A549 (cell line): ENCODE data around the gene CDHR4.

Experiments used
- CTCF ChIP-seq: fragments of >200 bp; sonication (Bioruptor Twin); formaldehyde crosslinking; IDR thresholded peaks from 3 replicates; pipeline ENCODE4 v1.5.1; 2016
- EP300 ChIP-seq, 2 experiments: fragments of >200 bp; sonication (Bioruptor Twin); formaldehyde crosslinking; IDR thresholded peaks; 2 replicates in 1 of 2; 3 replicates in 1 of 2; pipeline ENCODE4 v1.6.1; 2016 to 2017
- POLR2A ChIP-seq: IDR thresholded peaks from 2 replicates; pipeline ENCODE4 v1.6.1; 2012; ENCODE audit warnings: mild to moderate bottlenecking, low read length
- RFX5 ChIP-seq: fragments of 450-650 bp; IDR thresholded peaks from 2 replicates; pipeline ENCODE4 v1.7.1; 2014; ENCODE audit warnings: antibody characterized with exemption, mild to moderate bottlenecking, moderate library complexity
- TP53 ChIP-seq: fragments of 250-450 bp; sonication (Bioruptor Pico); IDR thresholded peaks from 2 replicates; pipeline ENCODE4 v1.5.0; 2021; ENCODE audit warnings: mild to moderate bottlenecking, moderate library complexity
- TF ChIP-seq, protein P1 (sequence below): fragments of 450-650 bp; IDR thresholded peaks from 2 replicates; pipeline ENCODE4 v1.6.1; 2014; ENCODE audit warnings: antibody characterized with exemption

GRCh38 chr3:49781415-49782199, 18.1 kb downstream of the CDHR4 start:
- no peak for TF ChIP-seq CTCF
- TF ChIP-seq EP300 (IDR thresholded peaks at IDR 0.05) = no peak
- TF ChIP-seq, protein P1, sequence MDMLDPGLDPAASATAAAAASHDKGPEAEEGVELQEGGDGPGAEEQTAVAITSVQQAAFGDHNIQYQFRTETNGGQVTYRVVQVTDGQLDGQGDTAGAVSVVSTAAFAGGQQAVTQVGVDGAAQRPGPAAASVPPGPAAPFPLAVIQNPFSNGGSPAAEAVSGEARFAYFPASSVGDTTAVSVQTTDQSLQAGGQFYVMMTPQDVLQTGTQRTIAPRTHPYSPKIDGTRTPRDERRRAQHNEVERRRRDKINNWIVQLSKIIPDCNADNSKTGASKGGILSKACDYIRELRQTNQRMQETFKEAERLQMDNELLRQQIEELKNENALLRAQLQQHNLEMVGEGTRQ = no peak
- no peak for TF ChIP-seq RFX5
- no peak for TF ChIP-seq POLR2A
- no peak for TF ChIP-seq TP53 (CRISPR knock-in tag)
